B cell (primary cell): ENCODE measurements around the gene CRAT.

ENCODE experiments used
- EZH2 ChIP-seq: IDR thresholded peaks from 2 replicates; pipeline ENCODE4 v1.6.1; 2012; ENCODE audit warnings: borderline replicate concordance, low read depth, mild to moderate bottlenecking, moderate library complexity, low read length; ENCODE audit not compliant: insufficient read depth, poor library complexity, severe bottlenecking
- TF ChIP-seq, protein P1 (sequence below): fragments of 200-600 bp; IDR thresholded peaks from one replicate; pipeline ENCODE4 v1.8.0; 2022; ENCODE audit warnings: antibody characterized with exemption, mild to moderate bottlenecking

DNA sequence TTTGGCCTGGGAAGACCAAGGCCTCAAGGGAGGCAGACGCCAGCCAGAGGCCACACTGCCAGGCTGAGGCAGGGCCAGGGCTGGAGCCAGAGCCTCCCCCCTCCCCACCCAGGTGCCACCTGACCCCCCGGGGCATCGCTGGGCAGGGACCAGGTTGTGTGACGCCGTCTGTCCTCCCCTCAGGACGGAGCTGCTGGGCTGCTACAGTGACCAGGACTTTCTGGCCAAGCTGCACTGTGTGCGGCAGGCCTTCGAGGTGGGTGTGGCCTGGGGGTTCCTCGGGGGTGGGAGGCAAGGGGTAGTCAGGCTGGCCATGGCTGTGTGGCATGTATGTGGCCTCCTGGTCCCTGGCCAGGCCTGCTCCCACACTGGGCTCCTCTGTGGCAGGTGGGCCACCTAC lies 47.5 kb downstream of the CRAT start:
- TF ChIP-seq, protein P1, sequence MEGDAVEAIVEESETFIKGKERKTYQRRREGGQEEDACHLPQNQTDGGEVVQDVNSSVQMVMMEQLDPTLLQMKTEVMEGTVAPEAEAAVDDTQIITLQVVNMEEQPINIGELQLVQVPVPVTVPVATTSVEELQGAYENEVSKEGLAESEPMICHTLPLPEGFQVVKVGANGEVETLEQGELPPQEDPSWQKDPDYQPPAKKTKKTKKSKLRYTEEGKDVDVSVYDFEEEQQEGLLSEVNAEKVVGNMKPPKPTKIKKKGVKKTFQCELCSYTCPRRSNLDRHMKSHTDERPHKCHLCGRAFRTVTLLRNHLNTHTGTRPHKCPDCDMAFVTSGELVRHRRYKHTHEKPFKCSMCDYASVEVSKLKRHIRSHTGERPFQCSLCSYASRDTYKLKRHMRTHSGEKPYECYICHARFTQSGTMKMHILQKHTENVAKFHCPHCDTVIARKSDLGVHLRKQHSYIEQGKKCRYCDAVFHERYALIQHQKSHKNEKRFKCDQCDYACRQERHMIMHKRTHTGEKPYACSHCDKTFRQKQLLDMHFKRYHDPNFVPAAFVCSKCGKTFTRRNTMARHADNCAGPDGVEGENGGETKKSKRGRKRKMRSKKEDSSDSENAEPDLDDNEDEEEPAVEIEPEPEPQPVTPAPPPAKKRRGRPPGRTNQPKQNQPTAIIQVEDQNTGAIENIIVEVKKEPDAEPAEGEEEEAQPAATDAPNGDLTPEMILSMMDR = no peak
- TF ChIP-seq EZH2 = no peak
